ENCODE results near the gene EXOSC9. TPM values are rescaled to one million over a fixed set of nuclear protein-coding genes. Genes with fewer than 3 reads are reported as not detected.

EXOSC9 gene
- total RNA-seq, 2 experiments from 2014 or later: 71.6 to 72.7 TPM

DNA sequence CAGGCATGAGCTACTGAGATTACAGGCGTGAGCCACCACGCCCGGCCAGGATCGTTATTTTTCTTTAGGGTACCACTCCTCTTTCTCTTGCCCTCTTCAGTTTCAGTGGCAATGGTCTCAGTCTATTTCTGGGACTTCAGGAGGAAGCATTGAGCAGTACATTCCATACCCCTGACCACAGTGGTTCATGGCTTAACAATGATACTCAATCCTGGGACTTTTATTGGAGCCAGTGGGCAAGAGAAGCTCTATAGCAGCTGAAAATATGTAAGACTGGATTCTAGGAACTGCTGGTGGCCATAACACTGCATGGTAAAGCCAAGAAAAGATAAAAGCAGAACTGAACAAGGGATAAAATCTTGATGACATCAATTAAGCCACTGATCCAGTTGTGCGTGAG lies 28.4 kb downstream of the EXOSC9 start:
- no peak overlapping the region for H3K4me3 ChIP-seq (ENCODE audit: low read length)
- DNase-seq: no peak
- ChIA-PET CTCF (no interaction called here), POLR2A (no interaction called here)
- no peaks in the 10 kb centered on the region for H3K27me3 Mint-ChIP-seq
- no peaks in the 10 kb centered on the region for H3K27me3 ChIP-seq (ENCODE audit: control insufficient read depth in 1 of 2, insufficient read depth in 2 of 2, low read length in 2 of 2)
- H3K36me3 ChIP-seq (ENCODE audit: insufficient read depth, low read length): peaks cover 6% of the 10 kb centered on the region
- no peaks in the 10 kb centered on the region for H3K9me3 Mint-ChIP-seq
- no peaks in the 10 kb centered on the region for H3K9me3 ChIP-seq (ENCODE audit: control insufficient read depth in 1 of 2, insufficient read depth in 1 of 2, low read length in 2 of 2)
- no peak overlapping the region for H3K4me3 Mint-ChIP-seq
- H3K36me3 Mint-ChIP-seq (ENCODE audit: low read depth): peaks cover 24% of the 10 kb centered on the region
- H3K27ac ChIP-seq (ENCODE audit: low read depth in 1 of 2, low read length in 2 of 2): no peak overlapping the region
- H3K27ac Mint-ChIP-seq: no peak overlapping the region
- peaks cover 5% of the 10 kb centered on the region for H3K4me1 Mint-ChIP-seq (ENCODE audit: low read depth)
- intact Hi-C loops (cut with DNase I, micrococcal nuclease): loop anchor here in 1 of 2 experiments (10.0 kb wide), 1 partner anchor 325 kb away; the partner anchor contains the start of gene BLTP1
- H3K4me1 ChIP-seq (ENCODE audit: insufficient read depth, low read length): no peaks in the 10 kb centered on the region
- TF ChIP-seq, protein P1, sequence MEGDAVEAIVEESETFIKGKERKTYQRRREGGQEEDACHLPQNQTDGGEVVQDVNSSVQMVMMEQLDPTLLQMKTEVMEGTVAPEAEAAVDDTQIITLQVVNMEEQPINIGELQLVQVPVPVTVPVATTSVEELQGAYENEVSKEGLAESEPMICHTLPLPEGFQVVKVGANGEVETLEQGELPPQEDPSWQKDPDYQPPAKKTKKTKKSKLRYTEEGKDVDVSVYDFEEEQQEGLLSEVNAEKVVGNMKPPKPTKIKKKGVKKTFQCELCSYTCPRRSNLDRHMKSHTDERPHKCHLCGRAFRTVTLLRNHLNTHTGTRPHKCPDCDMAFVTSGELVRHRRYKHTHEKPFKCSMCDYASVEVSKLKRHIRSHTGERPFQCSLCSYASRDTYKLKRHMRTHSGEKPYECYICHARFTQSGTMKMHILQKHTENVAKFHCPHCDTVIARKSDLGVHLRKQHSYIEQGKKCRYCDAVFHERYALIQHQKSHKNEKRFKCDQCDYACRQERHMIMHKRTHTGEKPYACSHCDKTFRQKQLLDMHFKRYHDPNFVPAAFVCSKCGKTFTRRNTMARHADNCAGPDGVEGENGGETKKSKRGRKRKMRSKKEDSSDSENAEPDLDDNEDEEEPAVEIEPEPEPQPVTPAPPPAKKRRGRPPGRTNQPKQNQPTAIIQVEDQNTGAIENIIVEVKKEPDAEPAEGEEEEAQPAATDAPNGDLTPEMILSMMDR (IDR thresholded peaks at IDR 0.05): no peak
- no peak for ATAC-seq (ENCODE audit: poor library complexity)

DNA sequence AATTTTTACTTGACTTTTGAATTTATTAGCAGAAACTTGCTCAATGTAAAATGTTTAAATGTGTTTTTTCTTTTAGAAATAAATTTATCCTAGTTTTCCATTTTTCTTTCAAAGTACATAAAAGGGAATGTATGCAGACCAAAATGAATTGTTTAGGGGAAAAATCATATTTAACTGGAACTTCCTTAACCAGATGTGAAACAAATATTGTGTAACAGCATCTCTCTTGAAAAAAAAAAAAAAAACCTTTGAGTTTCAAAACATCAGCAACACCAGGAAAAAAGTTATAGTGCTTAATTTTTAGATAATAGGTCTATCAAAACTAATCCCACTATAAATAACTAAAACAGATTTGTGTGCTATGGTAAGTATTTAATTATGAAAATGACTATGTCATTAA lies 37.0 kb downstream of the EXOSC9 start:
- DNase-seq (no peak), ATAC-seq (ENCODE audit: poor library complexity) (no peak)
- Mint-ChIP-seq H3K4me3 (no peak overlapping the region), H3K36me3 (ENCODE audit: low read depth) (peaks cover 51% of the 10 kb centered on the region), H3K27ac (no peak overlapping the region), H3K9me3 (no peaks in the 10 kb centered on the region), H3K4me1 (ENCODE audit: low read depth) (no peaks in the 10 kb centered on the region), H3K27me3 (no peaks in the 10 kb centered on the region)
- TF ChIP-seq, protein P1 (IDR thresholded peaks at IDR 0.05): no peak
- POLR2A ChIA-PET: no interaction called here
- Histone ChIP-seq H3K27ac (ENCODE audit: low read depth in 1 of 2, low read length in 2 of 2) (no peak overlapping the region), H3K9me3 (ENCODE audit: control insufficient read depth in 1 of 2, insufficient read depth in 1 of 2, low read length in 2 of 2) (no peaks in the 10 kb centered on the region), H3K4me3 (ENCODE audit: low read length) (no peak overlapping the region), H3K36me3 (ENCODE audit: insufficient read depth, low read length) (peaks cover 10% of the 10 kb centered on the region), H3K27me3 (ENCODE audit: control insufficient read depth in 1 of 2, insufficient read depth in 2 of 2, low read length in 2 of 2) (no peaks in the 10 kb centered on the region), H3K4me1 (ENCODE audit: insufficient read depth, low read length) (no peaks in the 10 kb centered on the region)
- CTCF ChIA-PET: no interaction called here
- intact Hi-C loops (cut with DNase I, micrococcal nuclease): no loop called here

DNA sequence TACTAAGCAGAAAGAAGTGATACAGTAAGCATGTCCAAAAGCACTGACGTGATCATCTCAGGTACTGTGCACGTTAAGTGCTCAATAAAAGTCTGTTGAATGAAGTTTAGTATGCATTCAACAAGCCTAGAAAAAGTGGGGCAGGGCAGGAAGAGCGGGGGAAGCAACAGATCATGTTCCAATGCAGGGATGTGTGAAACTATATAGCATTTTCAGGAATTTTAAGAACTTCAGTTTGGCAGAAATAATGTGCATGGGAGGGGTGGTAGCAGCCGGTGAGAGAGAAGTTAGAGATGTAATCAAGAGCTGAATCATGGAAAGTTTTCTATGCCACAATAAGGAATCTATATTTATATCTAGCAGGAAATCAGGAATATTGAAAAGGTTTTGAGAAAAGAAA lies 41.7 kb downstream of the EXOSC9 start:
- H3K4me3 Mint-ChIP-seq: no peak overlapping the region
- peaks cover 60% of the 10 kb centered on the region for H3K36me3 Mint-ChIP-seq (ENCODE audit: low read depth)
- Histone ChIP-seq H3K4me1 (ENCODE audit: insufficient read depth, low read length) (no peaks in the 10 kb centered on the region), H3K4me3 (ENCODE audit: low read length) (no peak overlapping the region), H3K36me3 (ENCODE audit: insufficient read depth, low read length) (peaks cover 14% of the 10 kb centered on the region), H3K27ac (ENCODE audit: low read depth in 1 of 2, low read length in 2 of 2) (no peak overlapping the region), H3K27me3 (ENCODE audit: control insufficient read depth in 1 of 2, insufficient read depth in 2 of 2, low read length in 2 of 2) (no peaks in the 10 kb centered on the region), H3K9me3 (ENCODE audit: control insufficient read depth in 1 of 2, insufficient read depth in 1 of 2, low read length in 2 of 2) (no peaks in the 10 kb centered on the region)
- ChIA-PET POLR2A (no interaction called here), CTCF (no interaction called here)
- intact Hi-C loops (cut with DNase I, micrococcal nuclease): loop anchor here in 1 of 2 experiments (2.0 kb wide), 1 partner anchor 16 kb away; no protein-coding TSS in a partner anchor
- no peak for DNase-seq
- H3K27me3 Mint-ChIP-seq: no peaks in the 10 kb centered on the region
- no peak overlapping the region for H3K27ac Mint-ChIP-seq
- TF ChIP-seq, protein P1 (IDR thresholded peaks at IDR 0.05): no peak
- no peak for ATAC-seq (ENCODE audit: poor library complexity)
- H3K4me1 Mint-ChIP-seq (ENCODE audit: low read depth): no peaks in the 10 kb centered on the region
- no peaks in the 10 kb centered on the region for H3K9me3 Mint-ChIP-seq

All from CD4-positive, alpha-beta T cell (primary cell).